ENCODE data around the gene ALDOC. TPM values are rescaled to one million over a fixed set of nuclear protein-coding genes. Genes with fewer than 3 reads are reported as not detected.

Gene ALDOC
- total and polyA plus RNA-seq, 2 of the 13 experiments (the other 11 are each of a cell fraction or from before 2014, with no cell fraction given), result 15.4 to 60.9 TPM

DNA sequence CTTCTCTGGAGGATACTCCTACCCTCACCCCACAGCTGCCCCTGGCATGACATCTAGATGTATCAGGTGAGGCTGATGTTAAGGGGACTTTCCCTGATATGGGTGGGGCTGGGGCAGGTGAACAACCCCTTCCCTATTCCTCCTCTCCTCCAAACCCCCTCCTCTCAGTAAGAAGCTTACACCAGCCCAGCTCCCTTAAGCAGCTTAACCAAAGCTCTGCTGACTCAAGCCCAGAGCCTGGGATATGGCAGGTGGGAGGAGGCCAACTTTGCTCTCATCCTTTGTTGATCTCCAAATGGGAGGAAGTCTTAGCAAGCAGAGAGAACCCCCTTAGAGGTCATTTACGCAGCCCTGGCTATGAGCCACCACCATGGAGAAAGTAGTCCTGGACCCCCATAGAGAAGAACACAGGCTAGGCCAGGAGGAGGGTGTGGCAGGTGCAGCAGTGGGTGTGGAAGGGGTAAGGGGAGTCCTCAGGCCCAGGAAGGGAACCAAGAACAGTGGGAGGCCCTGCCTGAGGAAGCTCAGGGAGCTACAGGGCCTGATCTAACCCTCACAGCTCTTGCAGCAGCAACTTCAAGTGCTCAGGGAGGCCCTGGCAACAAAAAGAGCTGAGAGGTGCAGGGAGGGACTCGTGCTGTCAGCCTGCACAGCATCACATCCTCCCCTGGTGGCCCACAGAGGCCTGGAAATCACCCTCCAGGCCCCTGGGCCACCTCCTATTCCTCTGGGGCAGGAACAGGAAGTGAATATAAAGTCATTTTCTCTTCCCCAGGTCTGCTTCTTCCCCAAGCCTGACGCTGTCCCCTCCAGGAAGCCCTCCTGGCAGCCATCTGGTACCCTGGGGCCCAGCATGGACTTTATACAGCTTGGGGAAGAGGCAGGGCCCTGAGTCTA, 27.2 kb downstream of the ALDOC start (continued):
- TF ChIP-seq, protein P1, sequence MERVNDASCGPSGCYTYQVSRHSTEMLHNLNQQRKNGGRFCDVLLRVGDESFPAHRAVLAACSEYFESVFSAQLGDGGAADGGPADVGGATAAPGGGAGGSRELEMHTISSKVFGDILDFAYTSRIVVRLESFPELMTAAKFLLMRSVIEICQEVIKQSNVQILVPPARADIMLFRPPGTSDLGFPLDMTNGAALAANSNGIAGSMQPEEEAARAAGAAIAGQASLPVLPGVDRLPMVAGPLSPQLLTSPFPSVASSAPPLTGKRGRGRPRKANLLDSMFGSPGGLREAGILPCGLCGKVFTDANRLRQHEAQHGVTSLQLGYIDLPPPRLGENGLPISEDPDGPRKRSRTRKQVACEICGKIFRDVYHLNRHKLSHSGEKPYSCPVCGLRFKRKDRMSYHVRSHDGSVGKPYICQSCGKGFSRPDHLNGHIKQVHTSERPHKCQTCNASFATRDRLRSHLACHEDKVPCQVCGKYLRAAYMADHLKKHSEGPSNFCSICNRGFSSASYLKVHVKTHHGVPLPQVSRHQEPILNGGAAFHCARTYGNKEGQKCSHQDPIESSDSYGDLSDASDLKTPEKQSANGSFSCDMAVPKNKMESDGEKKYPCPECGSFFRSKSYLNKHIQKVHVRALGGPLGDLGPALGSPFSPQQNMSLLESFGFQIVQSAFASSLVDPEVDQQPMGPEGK (CRISPR knock-in tag; IDR thresholded peaks at IDR 0.05), result no peak
- TF ChIP-seq, protein P2, sequence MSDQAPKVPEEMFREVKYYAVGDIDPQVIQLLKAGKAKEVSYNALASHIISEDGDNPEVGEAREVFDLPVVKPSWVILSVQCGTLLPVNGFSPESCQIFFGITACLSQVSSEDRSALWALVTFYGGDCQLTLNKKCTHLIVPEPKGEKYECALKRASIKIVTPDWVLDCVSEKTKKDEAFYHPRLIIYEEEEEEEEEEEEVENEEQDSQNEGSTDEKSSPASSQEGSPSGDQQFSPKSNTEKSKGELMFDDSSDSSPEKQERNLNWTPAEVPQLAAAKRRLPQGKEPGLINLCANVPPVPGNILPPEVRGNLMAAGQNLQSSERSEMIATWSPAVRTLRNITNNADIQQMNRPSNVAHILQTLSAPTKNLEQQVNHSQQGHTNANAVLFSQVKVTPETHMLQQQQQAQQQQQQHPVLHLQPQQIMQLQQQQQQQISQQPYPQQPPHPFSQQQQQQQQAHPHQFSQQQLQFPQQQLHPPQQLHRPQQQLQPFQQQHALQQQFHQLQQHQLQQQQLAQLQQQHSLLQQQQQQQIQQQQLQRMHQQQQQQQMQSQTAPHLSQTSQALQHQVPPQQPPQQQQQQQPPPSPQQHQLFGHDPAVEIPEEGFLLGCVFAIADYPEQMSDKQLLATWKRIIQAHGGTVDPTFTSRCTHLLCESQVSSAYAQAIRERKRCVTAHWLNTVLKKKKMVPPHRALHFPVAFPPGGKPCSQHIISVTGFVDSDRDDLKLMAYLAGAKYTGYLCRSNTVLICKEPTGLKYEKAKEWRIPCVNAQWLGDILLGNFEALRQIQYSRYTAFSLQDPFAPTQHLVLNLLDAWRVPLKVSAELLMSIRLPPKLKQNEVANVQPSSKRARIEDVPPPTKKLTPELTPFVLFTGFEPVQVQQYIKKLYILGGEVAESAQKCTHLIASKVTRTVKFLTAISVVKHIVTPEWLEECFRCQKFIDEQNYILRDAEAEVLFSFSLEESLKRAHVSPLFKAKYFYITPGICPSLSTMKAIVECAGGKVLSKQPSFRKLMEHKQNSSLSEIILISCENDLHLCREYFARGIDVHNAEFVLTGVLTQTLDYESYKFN (CRISPR knock-in tag; conservative IDR thresholded peaks at IDR 0.05), result no peak
- no peak for TF ChIP-seq PHF21A (CRISPR knock-in tag; IDR thresholded peaks at IDR 0.05)
- TF ChIP-seq, protein P3, sequence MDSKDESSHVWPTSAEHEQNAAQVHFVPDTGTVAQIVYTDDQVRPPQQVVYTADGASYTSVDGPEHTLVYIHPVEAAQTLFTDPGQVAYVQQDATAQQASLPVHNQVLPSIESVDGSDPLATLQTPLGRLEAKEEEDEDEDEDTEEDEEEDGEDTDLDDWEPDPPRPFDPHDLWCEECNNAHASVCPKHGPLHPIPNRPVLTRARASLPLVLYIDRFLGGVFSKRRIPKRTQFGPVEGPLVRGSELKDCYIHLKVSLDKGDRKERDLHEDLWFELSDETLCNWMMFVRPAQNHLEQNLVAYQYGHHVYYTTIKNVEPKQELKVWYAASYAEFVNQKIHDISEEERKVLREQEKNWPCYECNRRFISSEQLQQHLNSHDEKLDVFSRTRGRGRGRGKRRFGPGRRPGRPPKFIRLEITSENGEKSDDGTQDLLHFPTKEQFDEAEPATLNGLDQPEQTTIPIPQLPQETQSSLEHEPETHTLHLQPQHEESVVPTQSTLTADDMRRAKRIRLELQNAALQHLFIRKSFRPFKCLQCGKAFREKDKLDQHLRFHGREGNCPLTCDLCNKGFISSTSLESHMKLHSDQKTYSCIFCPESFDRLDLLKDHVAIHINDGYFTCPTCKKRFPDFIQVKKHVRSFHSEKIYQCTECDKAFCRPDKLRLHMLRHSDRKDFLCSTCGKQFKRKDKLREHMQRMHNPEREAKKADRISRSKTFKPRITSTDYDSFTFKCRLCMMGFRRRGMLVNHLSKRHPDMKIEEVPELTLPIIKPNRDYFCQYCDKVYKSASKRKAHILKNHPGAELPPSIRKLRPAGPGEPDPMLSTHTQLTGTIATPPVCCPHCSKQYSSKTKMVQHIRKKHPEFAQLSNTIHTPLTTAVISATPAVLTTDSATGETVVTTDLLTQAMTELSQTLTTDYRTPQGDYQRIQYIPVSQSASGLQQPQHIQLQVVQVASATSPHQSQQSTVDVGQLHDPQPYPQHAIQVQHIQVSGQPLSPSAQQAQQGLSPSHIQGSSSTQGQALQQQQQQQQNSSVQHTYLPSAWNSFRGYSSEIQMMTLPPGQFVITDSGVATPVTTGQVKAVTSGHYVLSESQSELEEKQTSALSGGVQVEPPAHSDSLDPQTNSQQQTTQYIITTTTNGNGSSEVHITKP (CRISPR knock-in tag; IDR thresholded peaks at IDR 0.05; ENCODE audit: low read depth), result no peak
- no peak for TF ChIP-seq SNAI1 (CRISPR knock-in tag; IDR thresholded peaks at IDR 0.05; ENCODE audit: borderline replicate concordance)
- no peak for TF ChIP-seq HOXA3 (CRISPR knock-in tag; IDR thresholded peaks at IDR 0.05)
